ENCODE results near the gene BFAR.
"Not testable (repeated sequence)": the region's sequence is repeated elsewhere in the genome, so short reads cannot be mapped to it uniquely, and the experiment has no call there.

The BFAR gene, protein sequence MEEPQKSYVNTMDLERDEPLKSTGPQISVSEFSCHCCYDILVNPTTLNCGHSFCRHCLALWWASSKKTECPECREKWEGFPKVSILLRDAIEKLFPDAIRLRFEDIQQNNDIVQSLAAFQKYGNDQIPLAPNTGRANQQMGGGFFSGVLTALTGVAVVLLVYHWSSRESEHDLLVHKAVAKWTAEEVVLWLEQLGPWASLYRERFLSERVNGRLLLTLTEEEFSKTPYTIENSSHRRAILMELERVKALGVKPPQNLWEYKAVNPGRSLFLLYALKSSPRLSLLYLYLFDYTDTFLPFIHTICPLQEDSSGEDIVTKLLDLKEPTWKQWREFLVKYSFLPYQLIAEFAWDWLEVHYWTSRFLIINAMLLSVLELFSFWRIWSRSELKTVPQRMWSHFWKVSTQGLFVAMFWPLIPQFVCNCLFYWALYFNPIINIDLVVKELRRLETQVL

DNA sequence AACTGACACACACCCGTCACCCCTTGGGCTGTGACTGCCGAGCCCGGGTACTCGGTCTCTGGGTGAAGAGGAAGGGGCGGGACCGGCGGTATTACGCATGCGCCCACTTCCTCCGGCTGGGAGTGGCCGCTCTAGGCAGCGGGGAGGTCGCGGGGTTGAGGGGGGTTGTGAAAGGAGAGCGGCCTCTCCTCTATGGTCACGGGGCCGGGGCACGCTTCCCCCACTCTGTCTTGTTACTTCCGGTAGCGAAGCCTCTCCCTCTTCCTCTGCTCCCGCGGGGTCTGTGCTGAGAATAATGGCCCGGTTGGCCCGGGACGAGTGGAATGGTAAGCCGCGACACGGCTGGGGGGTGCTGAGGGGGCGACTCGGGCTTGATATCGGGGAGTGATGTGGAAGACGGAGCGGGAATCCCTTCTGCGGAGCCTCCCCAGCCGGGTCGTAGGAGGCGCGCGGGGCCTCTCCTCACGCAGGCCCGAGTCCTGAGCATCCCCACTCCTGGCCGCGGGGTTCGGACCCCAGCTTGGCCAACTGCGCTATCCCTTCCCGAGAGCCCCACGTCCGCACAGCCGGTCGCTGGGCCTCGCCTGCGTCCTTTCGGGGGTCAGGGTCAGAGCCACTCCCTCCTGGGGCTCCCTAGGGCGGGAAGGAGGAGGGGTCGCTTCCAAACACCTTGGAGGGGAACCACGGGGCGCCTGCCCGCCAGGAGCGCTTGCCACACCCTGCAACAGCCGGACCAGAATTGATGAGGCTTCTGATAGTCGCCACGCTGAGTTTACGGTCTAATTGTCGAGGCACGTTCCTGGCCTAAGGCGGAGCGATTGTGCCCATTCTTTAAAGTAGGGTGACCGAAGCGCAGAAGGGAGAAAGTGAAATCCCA is at the start of gene BFAR:
Gene BFAR, plus strand, starts transcription at position 259 of the 877 bp plus-strand sequence. CDS start 11,396 bp downstream, outside the sequence.
- peak; percentile 83 to 84 for ATAC-seq

DNA sequence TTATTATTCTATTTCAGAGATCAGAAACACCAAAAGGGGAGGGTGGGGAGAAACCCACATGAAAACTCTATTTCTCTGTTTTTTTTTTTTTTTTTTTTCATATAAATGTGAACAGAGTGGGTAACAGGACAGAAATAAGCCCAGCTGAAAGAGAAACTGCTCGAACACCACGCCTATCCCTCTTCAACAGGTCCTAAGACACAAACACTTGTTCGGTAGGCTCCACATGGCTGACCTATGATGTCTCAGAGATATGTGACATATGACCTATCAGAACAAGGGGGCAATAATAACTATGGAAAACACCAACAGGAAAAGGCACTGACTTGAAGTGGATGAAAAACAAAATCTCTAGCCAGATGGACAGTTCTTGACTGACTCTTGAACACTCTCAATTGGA is 47.5 kb upstream of the BFAR start:
- no peak for ATAC-seq

DNA sequence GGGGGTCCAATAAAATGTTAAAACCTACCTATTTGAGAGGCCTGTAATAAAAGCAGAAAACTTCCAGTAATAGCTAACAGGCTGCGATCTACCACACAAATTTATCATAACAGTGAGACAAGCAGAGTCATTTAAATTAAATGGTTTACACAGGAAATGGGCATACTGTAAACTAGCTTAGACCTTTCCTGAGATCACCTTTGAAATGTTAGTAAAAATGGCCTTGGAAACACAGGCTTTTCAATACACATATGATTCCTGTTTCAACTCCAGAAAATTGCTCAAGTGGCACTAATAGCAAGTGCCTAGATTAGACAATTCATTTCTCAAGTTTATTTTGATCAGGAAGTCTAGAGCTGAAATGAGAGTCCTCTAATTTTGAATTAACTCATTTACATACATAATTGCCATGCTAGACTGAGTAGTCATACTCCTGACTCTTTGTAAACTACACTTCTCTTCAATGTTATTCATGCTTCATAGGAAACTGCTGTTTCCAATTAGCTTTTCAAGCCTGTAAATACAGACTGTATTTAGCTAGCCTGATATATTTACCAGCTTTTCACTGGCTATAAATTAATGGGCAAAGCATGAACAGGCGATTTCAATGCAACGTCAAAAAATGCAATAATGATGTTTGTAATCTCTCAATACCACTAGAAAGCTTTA is 46.0 kb upstream of the BFAR start:
- ATAC-seq: no peak

DNA sequence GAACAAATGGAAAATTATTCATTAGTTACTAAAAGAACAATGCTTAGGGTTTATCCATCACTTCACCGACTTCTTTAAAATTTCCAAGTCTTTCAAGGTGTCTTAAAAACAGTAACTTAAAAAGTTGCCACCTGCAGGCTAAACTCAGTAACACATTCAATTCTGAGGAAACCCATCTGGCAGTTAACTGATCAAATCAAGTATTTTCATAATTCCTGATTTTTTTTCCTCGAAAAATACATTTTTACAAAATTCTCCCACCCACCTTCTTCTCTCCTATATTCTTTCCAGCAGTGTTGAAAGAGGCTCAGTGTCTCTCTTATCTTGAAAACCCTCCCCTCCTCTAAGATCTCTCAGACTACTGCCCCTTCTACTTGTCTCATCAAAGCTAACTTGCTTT is 32.6 kb upstream of the BFAR start:
- ATAC-seq: no peak

DNA sequence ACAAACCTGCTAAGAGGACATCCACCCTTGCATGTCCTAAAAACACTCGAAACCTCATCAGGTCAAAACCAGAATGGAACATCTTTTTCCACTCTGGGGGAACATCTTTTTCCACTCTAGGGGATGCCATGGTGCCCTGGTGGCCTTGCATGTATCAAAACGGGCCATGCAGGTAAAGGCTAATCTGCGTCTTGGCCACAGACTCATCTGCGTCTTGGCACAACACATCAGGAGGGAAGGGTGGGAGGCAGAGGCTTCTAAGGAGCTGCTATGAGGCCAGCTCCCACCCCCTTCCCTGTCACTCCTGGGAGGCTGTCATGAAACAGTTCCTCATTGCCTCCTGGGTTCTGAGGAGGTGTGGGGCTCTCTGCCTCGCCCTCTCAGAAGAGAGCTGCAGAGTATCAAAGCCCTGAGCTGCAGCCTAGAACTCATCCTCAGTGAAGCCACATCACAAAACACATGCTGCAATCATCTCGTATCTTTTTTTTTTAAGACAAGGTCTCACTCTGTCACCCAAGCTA is 30.2 kb upstream of the BFAR start:
- ATAC-seq: no peak

DNA sequence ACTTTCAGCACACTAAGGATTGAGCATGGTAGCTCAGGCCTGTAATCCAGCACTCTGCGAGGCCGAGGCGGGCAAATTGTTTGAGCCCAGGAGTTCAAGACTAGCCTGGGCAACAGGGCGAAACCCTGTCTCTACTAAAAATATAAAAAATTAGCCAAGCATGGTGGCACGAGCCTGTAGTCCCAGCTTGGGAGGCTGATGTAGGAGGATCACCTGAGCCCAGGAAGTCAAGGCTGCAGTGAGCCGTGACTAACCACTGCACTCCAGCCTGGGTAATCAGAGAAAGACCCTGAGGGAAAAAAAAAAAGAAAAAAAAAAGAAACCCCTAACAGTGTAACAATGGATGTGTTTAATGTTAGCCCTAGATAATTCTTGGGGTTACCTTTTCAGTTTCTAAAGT is 26.6 kb upstream of the BFAR start:
- no peak for ATAC-seq

DNA sequence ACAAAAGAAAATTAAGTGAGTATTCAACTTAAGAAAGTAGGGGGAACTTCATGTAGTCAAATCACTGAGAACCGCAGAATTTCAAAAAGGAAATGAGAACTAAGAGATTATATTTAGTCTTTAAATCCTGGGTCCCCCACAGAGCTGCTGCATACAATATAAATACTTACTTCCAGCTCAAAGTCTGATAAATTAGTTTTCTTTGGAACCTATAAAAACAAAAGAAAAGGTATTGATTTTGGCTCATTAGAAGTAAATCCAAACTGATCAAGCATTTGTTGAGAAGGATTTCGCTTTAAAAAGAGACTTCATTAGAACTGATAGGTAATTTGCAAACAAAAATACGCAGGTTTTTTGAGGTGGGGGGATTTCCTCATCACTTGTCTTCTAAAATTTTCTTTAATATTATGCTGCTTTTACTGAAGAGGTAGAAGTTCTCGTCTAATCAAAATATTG is 24.6 kb upstream of the BFAR start:
- ATAC-seq: no peak

DNA sequence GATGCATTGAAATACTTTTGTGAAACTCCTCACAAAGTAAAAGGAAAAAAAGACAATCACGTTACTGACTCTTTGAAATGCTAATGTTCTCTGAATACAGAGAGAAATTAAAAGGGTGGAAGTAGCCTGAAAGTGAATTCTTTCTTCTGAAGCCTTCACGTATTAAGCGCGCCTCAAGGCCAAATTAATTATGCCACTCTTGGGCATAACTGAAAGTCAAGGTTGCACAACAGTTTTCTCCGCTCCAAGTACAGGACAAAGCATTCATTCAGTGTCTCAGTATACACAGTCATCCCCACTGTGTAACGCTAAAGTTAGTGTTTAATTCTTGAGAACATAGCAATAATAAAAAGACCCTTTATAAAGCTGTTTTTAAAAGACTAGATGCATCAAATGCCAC is 24.1 kb upstream of the BFAR start:
- no peak for ATAC-seq

DNA sequence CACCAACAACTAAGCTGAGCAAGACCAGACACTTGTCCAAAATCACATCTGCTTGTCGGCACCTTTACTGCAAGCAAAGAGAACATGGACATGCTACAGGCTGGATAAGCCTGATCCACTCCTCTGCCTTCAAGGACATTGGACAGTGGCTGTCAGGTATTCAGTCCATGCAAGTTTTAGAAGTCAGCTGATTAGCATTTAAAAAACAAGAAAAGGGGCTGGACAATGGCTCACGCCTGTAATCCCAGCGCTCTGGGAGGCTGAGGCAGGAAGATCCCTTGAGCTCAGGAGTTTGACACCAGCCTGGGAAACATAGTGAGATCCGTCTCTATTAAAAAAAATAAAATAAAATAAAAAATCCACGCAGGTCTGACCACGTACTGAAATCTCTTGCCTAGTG is 23.0 kb upstream of the BFAR start:
- ATAC-seq: no peak

DNA sequence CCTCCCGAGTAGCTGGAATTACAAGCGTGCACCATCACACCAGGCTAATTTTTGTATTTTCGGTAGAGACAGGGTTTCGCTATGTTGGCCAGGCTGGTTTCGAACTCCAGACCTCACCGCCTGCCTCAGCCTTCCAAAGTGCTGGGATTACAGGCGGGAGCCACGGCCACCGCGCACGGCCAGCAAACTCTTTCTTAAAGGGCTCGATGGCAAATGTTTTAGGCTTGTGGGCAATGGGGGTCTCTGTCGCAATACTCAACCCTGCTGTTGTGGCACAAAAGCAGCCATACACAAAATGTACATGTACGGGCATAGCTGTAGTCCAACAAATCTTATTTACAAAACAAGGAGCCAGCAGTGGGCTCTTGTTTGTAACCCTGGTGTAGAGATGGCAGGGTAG is 21.1 kb upstream of the BFAR start:
- ATAC-seq: no peak

DNA sequence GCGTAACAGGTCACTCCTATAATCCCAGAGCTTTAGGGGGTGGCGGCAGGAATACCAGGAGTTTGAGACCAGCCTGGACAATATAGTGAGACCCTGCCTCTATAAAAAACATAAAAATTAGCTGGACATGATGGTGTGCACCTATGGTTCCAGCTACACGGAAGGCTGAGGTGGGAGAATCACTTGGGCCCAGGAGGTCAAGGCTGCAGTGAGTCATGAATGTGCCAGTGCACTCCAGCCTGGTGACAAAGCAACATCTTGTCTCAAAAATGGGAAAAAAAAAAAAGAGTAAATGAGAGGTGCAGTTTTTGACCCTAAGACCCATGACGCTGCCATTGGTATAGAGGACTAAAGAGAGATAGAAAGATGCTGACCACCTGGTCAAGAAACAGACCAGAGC is 18.8 kb upstream of the BFAR start:
- ATAC-seq: no peak

DNA sequence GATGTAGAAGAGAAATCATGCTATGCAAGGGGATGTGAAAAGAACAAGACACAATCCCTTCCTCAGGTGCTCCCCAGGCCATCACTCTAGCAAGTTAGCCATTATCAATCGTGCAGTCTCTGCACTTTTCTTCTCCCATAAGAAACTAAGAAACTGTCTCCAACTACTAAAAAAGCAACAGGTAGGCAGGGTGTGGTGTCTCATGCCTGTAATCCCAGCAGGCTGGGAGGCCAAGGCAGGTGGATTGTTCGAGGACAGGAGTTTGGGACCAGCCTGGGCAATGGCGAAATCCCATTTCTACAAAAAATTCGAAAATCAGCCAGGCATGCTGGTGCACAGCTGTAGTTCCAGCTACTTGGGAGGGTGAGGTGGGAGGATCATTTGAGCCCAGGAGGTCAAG is 16.5 kb upstream of the BFAR start:
- ATAC-seq: no peak

DNA sequence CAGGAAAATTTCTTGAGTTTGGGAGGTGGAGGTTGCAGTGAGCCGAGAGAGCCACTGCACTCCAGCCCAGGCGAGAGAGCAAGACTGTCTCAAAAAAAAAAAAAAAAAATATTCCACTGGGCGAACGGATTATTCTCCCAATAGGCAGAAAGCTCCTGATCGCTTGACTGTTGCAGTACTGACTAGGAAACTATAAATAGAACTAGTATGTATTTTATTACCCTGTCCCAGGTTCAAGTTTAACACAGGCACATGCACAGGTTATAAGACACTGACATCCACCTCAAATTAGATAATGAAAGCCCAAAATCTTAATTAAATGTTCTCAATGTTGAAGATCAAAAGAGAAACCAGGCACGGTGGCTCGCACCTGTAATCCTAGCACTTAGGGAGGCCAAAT is 14.2 kb upstream of the BFAR start:
- ATAC-seq: no peak

DNA sequence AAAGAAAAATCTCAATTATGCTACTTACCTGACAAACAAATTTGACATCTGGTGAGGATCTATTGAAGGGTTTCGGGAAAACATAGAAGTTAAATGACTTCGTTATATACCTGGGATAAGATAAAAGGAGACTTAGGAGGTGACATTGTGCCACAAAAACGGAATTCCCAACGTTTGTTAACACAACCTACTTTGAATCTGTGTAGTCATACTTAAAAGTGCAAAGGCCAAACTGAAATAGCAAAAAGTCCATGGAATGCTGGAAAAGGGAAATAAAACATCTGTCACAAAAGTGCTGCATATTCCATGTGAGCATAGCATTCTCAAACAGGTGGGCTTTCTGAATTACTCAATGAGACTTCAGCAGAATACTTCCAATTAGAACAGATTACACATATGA is 5.7 kb upstream of the BFAR start:
- ATAC-seq: no peak

DNA sequence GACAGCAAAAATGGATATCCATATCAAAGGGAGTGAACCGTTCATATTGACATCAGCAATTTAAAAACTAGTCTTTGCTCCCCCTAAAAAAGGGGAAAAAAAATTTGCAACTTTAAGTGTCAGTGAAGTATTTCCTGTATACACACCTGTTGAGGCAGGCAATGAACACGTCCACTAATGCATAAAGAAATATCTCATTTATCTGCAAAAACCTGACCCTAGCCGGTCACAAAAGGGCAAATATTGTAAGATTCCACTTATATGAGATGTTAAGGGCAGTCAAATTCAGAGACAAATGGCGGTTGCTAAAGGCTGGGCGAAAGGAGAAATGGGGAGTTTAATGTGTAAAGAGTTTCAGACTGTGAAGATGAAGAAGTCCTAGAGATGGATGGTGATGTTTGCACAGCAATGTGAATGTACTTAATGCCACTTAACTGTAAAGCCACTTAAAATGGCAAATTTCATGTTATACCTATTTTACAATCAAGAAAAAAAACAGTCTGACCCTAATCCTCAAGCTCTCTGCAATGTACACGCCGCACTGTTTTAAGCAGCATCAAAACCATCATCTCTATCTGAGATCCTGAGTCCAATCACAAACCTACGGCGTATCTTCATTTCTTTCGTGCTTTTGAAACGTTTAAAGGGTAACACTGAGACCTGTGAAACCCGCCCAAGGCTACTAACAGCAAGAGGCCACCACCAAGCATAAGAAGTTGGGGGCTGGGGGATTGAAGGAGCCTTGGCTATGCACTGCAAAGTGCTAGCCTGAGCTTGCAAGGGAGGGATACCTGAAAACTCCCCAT is 3.7 kb upstream of the BFAR start:
- no peak for ATAC-seq

DNA sequence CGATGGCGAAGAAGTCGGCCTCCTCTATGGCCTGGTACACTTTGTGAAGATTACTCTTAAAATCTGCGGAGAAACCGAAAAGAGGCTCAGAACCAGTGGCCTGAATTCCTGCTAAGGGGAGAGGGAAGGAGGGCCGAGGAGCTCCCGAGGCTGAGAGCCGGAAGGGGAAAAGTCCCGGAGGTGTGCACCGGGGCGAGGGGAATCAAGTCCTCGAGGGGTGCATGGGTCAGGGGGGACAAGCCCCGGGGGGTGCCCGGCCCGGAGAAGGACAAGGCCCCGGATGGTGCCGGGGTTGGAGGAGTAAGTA is 3.2 kb upstream of the BFAR start:
- ATAC-seq: peak in 1 of 2 donors; percentile 1

DNA sequence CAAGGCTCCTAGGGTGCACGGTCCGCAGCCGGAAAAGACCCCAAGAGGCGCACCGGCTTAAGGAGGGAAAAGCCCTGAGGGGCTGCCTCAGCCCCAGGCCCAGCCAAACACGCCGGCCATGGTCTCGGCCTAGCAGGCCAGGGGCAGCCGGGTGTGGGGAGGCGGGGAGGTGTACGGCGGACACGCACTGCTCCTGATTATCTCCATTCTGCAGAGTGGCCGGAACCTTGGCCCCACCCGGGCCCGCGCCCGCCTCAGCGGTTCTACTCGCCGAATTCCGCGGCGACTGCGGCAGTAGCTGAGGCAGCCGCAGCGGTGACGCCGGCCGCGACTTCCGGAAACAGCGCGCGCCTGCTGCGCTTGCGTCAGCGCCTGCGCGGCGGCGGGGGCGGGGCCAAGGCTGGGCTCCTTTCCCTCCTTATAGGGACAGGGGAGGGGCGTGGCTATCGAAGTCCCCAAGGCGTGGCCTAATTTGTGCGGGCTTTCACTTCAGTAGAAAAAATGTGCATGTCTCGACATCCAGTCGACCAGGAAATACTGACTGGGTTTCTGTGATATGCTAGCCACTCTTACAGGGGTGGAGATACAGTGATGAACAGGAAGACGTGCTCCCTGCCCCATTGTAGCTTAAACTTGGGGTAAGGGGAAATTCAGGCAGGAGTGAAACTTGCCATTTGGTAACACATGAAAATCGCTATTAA is 2.7 kb upstream of the BFAR start, which contains the start of gene PARN:
Gene PARN, minus strand, starts transcription at position 342 of the 701 bp plus-strand sequence. Its CDS starts 135 bp downstream, at position 207.
- ATAC-seq: peak; percentile 53 to 57

DNA sequence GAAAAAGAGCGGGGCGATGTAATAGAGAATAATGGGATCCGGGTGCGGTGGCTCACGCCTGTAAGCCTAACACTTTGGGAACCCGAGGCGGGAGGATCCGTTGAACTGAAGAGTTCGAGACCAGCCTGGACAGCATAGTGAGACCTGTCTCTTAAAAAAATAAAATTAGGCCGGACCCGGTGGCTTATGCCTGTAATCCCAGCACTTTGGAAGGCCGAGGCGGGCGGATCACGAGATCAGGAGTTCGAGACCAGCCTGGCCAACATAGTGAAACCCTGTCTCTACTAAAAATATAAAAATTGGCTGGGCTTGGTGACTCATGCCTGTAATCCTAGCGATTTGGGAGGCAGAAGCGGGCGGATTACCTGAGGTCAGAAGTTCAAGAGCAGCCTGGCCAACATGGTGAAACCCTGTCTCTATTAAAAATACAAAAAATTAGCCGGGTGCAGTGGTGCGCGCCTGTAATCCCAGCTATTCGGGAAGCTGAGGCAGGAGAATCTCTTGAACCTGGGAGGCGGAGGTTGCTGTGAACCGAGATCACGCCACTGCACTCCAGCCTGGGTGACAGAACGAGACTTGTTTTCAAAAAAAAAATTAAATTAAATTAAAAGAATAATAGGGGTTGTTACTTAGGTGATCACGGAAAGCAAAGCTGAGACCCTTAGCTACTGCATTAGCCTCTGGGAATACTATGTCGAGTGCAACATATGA is 2.0 kb upstream of the BFAR start:
- ATAC-seq: not testable (repeated sequence)

DNA sequence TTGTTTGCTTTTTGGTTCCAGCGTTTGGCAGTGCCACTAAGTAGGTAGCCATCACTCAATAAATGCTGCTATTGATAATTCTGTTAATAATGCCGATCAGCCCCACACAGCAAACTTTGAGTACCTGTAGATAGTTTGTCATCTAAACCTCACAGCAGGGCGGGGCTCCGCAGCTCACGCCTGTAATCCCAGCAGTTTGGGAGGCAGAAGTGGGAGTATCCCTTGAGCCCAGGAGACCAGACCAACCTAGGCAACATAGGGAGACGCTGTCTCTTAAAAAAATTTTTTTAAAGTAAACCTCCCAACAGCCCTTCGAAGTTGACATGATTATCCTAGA is 1.6 kb downstream of the BFAR start:
- ATAC-seq: no peak

DNA sequence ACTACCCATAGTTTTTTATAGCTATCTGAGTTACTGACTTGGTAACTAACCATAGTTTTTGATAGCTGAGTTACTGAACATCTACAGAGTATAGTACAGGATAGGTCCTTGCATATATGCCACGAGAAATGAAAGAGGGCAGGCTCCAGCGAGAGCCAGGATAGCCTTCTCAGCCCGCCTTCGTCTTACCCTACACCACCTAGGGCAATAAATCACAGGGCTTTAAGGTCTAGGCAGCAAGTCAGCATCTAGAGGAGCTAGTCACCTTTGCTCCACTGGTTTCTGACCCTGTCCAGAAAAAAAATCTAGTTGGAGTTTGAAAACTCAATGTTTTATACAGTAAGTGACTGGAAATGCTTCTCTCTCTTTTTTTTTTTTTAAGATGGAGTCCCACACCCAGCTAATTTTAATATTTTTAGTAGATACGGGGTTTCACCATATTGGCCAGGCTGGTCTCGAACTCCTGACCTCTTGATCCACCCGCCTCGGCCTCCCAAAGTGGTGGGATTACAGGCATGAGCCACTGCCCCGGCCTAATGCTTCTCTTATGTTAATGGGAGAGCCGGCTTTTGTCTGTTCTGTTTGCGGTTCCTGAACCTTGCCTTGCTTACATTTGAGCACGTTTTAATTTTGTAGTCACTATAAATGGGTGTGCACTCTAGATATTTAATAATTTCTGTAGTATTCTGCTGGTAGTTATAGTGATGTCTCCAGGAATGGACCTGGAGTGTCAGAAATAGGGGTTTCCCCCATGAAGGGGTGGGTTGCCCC is 2.8 kb downstream of the BFAR start:
- ATAC-seq: no peak

Measured in activated CD4-positive, CD25-positive, alpha-beta regulatory T cell treated with anti-CD3 and anti-CD28 coated beads, Interleukin-2, amount 50 U/mL, for 24 hours (primary cell).